Measurements from ENCODE around the gene CD99. TPM values are rescaled to one million over a fixed set of nuclear protein-coding genes. Genes with fewer than 3 reads are reported as not detected.

Gene CD99
- total and polyA plus RNA-seq, 2 donors (not counting 3 experiments of a cell fraction or from before 2014, with no cell fraction given), result 364 to 654 TPM

- POLR2A ChIA-PET, result no interaction called here
- Histone ChIP-seq H3K9me3 (replicated peaks; ENCODE audit: control insufficient read depth, insufficient read depth, low read length) (no peaks in the 10 kb centered on the region), H3K36me3 (ENCODE audit: control insufficient read depth in 2 of 2, extremely low read depth in 1 of 2, insufficient read depth in 2 of 2, low read length in 2 of 2) (peaks cover 0 to 4% of the 10 kb centered on the region in 2 experiments), H3K4me1 (ENCODE audit: control insufficient read depth, extremely low read depth, insufficient read depth, low read length) (peaks cover 61% of the 10 kb centered on the region), H4K20me1 (replicated peaks; ENCODE audit: control insufficient read depth, extremely low read depth, insufficient read depth, low read length) (no peaks in the 10 kb centered on the region), H3K27ac (ENCODE audit: insufficient read depth, low read depth, low read length) (peak overlapping the region; percentile 87), H2AFZ (ENCODE audit: low read depth, low read length) (no peak overlapping the region), H3K79me2 (ENCODE audit: control insufficient read depth, insufficient read depth, low read length) (peaks cover 93% of the 10 kb centered on the region), H3K9me1 (replicated peaks; ENCODE audit: control insufficient read depth, extremely low read depth, insufficient read depth, low read length) (no peaks in the 10 kb centered on the region), H3K27me3 (ENCODE audit: control insufficient read depth in 2 of 2, insufficient read depth in 2 of 2, low read length in 2 of 2) (no peaks in the 10 kb centered on the region), H3K4me2 (ENCODE audit: insufficient read depth, low read length) (peak overlapping the region; percentile 67), H3K9ac (replicated peaks; ENCODE audit: extremely low read depth, insufficient read depth, low read length) (peak overlapping the region; percentile 72), H3K4me3 (replicated peaks in 1 of 3; ENCODE audit: insufficient read depth in 1 of 3, low read depth in 1 of 3, low read length in 3 of 3) (peak overlapping the region in 1 of 3 experiments; percentile 49)
- intact Hi-C loops (cut with micrococcal nuclease) (loop anchor here (1.0 to 2.0 kb wide), 4 partner anchors 11 to 82 kb away; no protein-coding TSS in a partner anchor), dilution Hi-C loops (cut with MboI; ENCODE audit: extremely low pct_ligation_motif_present, low sequenced_read_pairs) (no loop called here)
- DNase-seq (ENCODE audit: low read depth, low spot score), result peak; percentile 96
- TF ChIP-seq EZH2 (IDR thresholded peaks at IDR 0.05; ENCODE audit: borderline replicate concordance, low read depth, low read length, severe bottlenecking), result no peak
- peak; percentile 96 for TF ChIP-seq GATA2 (IDR thresholded peaks at IDR 0.05; ENCODE audit: insufficient read depth, insufficient read length, low read depth, low read length)
- no peak for TF ChIP-seq MAX (IDR thresholded peaks at IDR 0.05; ENCODE audit: insufficient read depth, insufficient read length)
- no peak for TF ChIP-seq CTCF (IDR thresholded peaks at IDR 0.05; ENCODE audit: extremely low read depth in 1 of 2, insufficient read depth in 1 of 2, low read depth in 1 of 2, low read length in 2 of 2)
- peak; percentile 63 for TF ChIP-seq POLR2AphosphoS5 (IDR thresholded peaks at IDR 0.05; ENCODE audit: insufficient read depth, low read depth, low read length)
- TF ChIP-seq FOS (IDR thresholded peaks at IDR 0.05; ENCODE audit: borderline replicate concordance, insufficient read depth, low read length), result peak; percentile 96
- peak; percentile 91 for TF ChIP-seq JUN (IDR thresholded peaks at IDR 0.05; ENCODE audit: borderline replicate concordance, insufficient read depth, insufficient read length, low read depth)
- no peak for TF ChIP-seq POLR2A (IDR thresholded peaks at IDR 0.05; ENCODE audit: low read depth, low read length)
- TF ChIP-seq MYC (IDR thresholded peaks at IDR 0.05; ENCODE audit: low read depth, low read length), result no peak
- FAIRE-seq, result peak; percentile 92
- BruUV-seq (replicated peaks), result no TSS peak
- CTCF ChIA-PET, result no interaction called here
Measured at GRCh38 chrX:2696698-2697215, 5.7 kb downstream of the CD99 start.

All from endothelial cell of umbilical vein (primary cell).